ENCODE measurements around the gene BMP4. TPM values are rescaled to one million over a fixed set of nuclear protein-coding genes. Genes with fewer than 3 reads are reported as not detected.

Gene BMP4
- total and polyA plus RNA-seq, 8 donors = 10.3 to 76.4 (median 18.9) TPM

GRCh38 chr14:53942970-53943750 is 13.5 kb downstream of the BMP4 start:
- intact Hi-C loops (cut with DNase I; ENCODE audit: low total_unique reads) = no loop called here
- no peaks in the 10 kb centered on the region for H3K9me3 ChIP-seq
- H3K4me3 ChIP-seq = no peak overlapping the region
- H3K27ac ChIP-seq = no peak overlapping the region
- H3K27me3 ChIP-seq = peaks cover 0 to 30% (median 13%) of the 10 kb centered on the region in 3 donors
- H3K4me1 ChIP-seq = peaks cover 6 to 13% (median 8%) of the 10 kb centered on the region in 4 donors
- TF ChIP-seq POLR2A (IDR thresholded peaks at IDR 0.05) = no peak
- no peak for TF ChIP-seq CTCF (IDR thresholded peaks at IDR 0.05)
- TF ChIP-seq EP300 (IDR thresholded peaks at IDR 0.05) = no peak
- no peak for TF ChIP-seq POLR2AphosphoS5 (IDR thresholded peaks at IDR 0.05)
- H3K36me3 ChIP-seq = no peaks in the 10 kb centered on the region
- DNase-seq = no peak
- 21 to 44% (median 28%) methylated on average over 8 of the region's 8 CpGs for WGBS, 5 donors

GRCh38 chr14:53938136-53938837 is 18.3 kb downstream of the BMP4 start:
- Histone ChIP-seq H3K36me3 (no peaks in the 10 kb centered on the region), H3K4me3 (no peak overlapping the region), H3K27me3 (no peaks in the 10 kb centered on the region), H3K9me3 (no peaks in the 10 kb centered on the region), H3K27ac (no peak overlapping the region), H3K4me1 (no peaks in the 10 kb centered on the region)
- no peak for TF ChIP-seq CTCF (IDR thresholded peaks at IDR 0.05)
- no peak for TF ChIP-seq POLR2A (IDR thresholded peaks at IDR 0.05)
- TF ChIP-seq EP300 (IDR thresholded peaks at IDR 0.05) = no peak
- no peak for TF ChIP-seq POLR2AphosphoS5 (IDR thresholded peaks at IDR 0.05)
- WGBS, 5 donors = 79 to 86% (median 81%) methylated on average over 7 of the region's 7 CpGs
- DNase-seq = no peak
- intact Hi-C loops (cut with DNase I; ENCODE audit: low total_unique reads) = no loop called here

DNA sequence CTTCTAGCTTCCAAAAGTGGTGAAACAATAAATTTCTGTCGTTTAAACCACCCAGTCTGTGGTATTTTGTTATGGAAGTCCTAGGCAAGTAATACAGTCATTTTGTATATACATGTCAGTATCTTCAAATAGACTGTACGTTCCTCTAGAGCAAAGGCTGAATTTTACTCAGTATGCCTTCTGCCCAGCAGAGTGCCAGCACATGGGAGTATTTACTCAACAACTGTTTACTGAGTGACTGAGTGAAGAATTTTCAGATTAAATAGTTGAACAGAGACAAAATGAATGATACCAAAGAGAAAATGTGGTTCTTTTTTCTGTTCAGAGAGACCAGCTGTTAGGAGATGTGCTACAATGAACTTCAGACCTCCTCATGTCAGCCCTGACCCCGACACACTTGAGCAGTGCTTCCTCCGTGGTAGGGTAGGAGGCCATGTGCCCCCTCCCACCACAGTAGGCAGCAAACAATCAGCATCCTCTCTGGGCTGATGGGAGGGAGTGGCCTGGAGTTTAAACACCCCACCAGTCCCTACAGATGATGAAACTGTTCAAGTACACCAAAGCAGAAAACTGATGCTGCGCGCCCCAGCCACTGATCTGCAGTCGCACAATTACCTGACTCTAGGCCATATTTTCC is 21.7 kb downstream of the BMP4 start:
- DNase-seq = no peak
- no peak for TF ChIP-seq POLR2A (IDR thresholded peaks at IDR 0.05)
- TF ChIP-seq EP300 (IDR thresholded peaks at IDR 0.05) = no peak
- no peak for TF ChIP-seq POLR2AphosphoS5 (IDR thresholded peaks at IDR 0.05)
- TF ChIP-seq CTCF (IDR thresholded peaks at IDR 0.05) = no peak
- Histone ChIP-seq H3K4me1 (no peaks in the 10 kb centered on the region), H3K27ac (no peak overlapping the region), H3K27me3 (no peaks in the 10 kb centered on the region), H3K36me3 (no peaks in the 10 kb centered on the region), H3K4me3 (no peak overlapping the region), H3K9me3 (no peaks in the 10 kb centered on the region)
- intact Hi-C loops (cut with DNase I; ENCODE audit: low total_unique reads) = no loop called here
- 67 to 81% (median 70%) methylated on average over 7 of the region's 7 CpGs for WGBS, 5 donors

GRCh38 chr14:53932966-53933365 is 23.7 kb downstream of the BMP4 start:
- no peak for DNase-seq
- H3K36me3 ChIP-seq = no peaks in the 10 kb centered on the region
- H3K27ac ChIP-seq = no peak overlapping the region
- no peak overlapping the region for H3K4me3 ChIP-seq
- H3K27me3 ChIP-seq = no peaks in the 10 kb centered on the region
- no peaks in the 10 kb centered on the region for H3K4me1 ChIP-seq
- intact Hi-C loops (cut with DNase I; ENCODE audit: low total_unique reads) = no loop called here
- TF ChIP-seq POLR2A (IDR thresholded peaks at IDR 0.05) (no peak), POLR2AphosphoS5 (IDR thresholded peaks at IDR 0.05) (no peak), CTCF (IDR thresholded peaks at IDR 0.05) (no peak), EP300 (IDR thresholded peaks at IDR 0.05) (no peak)
- no peaks in the 10 kb centered on the region for H3K9me3 ChIP-seq

Measured in stomach (tissue), 9 donors.